Measurements from ENCODE around the gene HDAC4. TPM values are rescaled to one million over a fixed set of nuclear protein-coding genes. Genes with fewer than 3 reads are reported as not detected.

Gene HDAC4
- total RNA-seq, 1 experiment from 2014 or later, result 44.4 TPM

DNA sequence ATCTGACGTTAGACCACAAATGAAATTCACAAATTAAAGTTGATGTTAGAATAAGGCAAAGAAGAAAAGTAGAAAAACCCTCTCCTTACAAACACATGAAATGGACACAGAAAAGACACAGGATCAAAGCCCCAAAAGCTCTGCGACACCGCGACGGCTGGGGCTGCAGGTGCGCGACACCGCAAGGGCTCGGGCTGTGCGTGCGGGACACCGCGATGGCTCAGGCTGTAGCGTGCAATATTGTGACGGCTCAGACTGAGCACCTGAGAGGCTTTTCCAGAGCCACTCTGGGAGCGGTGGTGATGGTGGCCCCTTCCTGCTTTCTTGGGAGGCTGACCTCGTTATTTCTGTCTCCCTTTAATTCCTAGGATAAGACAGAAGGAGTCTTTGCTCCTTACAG is 296.0 kb downstream of the HDAC4 start:
- H3K4me1 Mint-ChIP-seq, result no peaks in the 10 kb centered on the region
- TF ChIP-seq MXD4 (CRISPR knock-in tag; IDR thresholded peaks at IDR 0.05; ENCODE audit: borderline replicate concordance) (no peak), FOXK1 (CRISPR knock-in tag; IDR thresholded peaks at IDR 0.05) (no peak)
- TF ChIP-seq, protein P1, sequence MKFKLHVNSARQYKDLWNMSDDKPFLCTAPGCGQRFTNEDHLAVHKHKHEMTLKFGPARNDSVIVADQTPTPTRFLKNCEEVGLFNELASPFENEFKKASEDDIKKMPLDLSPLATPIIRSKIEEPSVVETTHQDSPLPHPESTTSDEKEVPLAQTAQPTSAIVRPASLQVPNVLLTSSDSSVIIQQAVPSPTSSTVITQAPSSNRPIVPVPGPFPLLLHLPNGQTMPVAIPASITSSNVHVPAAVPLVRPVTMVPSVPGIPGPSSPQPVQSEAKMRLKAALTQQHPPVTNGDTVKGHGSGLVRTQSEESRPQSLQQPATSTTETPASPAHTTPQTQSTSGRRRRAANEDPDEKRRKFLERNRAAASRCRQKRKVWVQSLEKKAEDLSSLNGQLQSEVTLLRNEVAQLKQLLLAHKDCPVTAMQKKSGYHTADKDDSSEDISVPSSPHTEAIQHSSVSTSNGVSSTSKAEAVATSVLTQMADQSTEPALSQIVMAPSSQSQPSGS (CRISPR knock-in tag; IDR thresholded peaks at IDR 0.05; ENCODE audit: borderline replicate concordance, low read depth), result no peak
- TF ChIP-seq, protein P2, sequence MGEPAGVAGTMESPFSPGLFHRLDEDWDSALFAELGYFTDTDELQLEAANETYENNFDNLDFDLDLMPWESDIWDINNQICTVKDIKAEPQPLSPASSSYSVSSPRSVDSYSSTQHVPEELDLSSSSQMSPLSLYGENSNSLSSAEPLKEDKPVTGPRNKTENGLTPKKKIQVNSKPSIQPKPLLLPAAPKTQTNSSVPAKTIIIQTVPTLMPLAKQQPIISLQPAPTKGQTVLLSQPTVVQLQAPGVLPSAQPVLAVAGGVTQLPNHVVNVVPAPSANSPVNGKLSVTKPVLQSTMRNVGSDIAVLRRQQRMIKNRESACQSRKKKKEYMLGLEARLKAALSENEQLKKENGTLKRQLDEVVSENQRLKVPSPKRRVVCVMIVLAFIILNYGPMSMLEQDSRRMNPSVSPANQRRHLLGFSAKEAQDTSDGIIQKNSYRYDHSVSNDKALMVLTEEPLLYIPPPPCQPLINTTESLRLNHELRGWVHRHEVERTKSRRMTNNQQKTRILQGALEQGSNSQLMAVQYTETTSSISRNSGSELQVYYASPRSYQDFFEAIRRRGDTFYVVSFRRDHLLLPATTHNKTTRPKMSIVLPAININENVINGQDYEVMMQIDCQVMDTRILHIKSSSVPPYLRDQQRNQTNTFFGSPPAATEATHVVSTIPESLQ (CRISPR knock-in tag; IDR thresholded peaks at IDR 0.05), result no peak
- CTCF ChIA-PET, result no interaction called here
- no peak for DNase-seq (ENCODE audit: low spot score)
- no peak overlapping the region for H3K27ac Mint-ChIP-seq
- H3K9me3 Mint-ChIP-seq, result no peaks in the 10 kb centered on the region
- H3K27me3 Mint-ChIP-seq (ENCODE audit: low read depth), result no peaks in the 10 kb centered on the region
- POLR2A ChIA-PET, result no interaction called here
- H3K36me3 Mint-ChIP-seq, result peaks cover 9% of the 10 kb centered on the region; the same call in 1 of the 2 replicates
- no peak for ATAC-seq
- H3K4me3 Mint-ChIP-seq, result no peak overlapping the region

DNA sequence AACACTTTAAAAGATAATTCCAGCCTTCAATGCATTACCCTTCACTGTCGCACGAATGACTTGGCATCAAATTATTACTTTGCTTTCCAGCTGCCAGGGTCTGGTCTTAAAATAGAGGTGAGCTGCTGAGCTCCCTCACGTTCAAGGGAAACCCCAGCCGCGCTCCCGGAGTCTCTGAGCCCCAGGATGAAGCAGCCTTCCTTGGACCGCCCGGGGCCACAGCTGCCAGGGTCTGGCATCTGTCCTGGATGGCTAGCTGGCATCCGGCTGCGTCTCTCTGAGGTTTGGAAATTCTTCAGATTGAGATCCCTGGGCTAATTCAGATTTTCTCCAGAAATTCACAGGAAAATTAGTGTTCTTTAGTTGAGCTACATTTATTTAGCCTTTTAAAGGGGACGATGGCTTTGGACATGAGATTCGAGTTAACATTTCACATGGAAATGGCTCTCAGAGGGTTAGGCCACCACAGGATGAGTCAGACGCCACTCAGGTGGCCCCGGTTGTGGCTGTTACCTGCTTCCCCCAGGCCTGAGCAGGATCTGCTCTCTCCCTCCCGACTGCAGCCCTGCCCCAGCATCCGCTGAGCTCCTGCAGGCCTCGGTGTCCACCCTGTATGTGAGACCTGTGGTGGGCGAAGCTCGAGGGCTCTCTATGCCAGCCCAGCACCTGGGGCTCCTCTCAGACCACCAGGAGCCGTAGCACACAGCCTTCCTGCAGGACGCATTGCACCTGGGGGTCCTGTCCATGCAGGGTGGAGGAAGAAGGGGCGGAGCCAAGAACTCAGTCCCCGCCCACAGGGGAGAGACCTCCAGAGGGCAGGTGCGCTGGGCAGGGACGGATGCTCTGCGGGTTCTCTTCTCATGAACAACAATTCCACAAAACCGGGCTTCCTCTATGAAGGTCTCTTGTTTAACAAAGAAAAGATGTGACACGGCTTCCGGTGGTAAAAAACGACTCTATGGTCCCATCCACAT is 297.4 kb downstream of the HDAC4 start:
- H3K4me1 Mint-ChIP-seq, result no peaks in the 10 kb centered on the region
- H3K27ac Mint-ChIP-seq, result no peak overlapping the region
- ATAC-seq (peak; percentile 59), DNase-seq (ENCODE audit: low spot score) (peak; percentile 44)
- H3K27me3 Mint-ChIP-seq (ENCODE audit: low read depth), result no peaks in the 10 kb centered on the region
- H3K4me3 Mint-ChIP-seq, result no peak overlapping the region
- peaks cover 4% of the 10 kb centered on the region; the same call in 1 of the 2 replicates for H3K36me3 Mint-ChIP-seq
- CTCF ChIA-PET, result no interaction called here
- H3K9me3 Mint-ChIP-seq, result no peaks in the 10 kb centered on the region
- POLR2A ChIA-PET, result no interaction called here
- no peak for TF ChIP-seq FOXP1 (CRISPR knock-in tag; IDR thresholded peaks at IDR 0.05; ENCODE audit: borderline replicate concordance)
- no peak for TF ChIP-seq RELA (CRISPR knock-in tag; IDR thresholded peaks at IDR 0.05; ENCODE audit: borderline replicate concordance)
- TF ChIP-seq TEAD1 (CRISPR knock-in tag; IDR thresholded peaks at IDR 0.05), result no peak
- TF ChIP-seq SMAD4 (CRISPR knock-in tag; IDR thresholded peaks at IDR 0.05), result no peak
- no peak for TF ChIP-seq GABPB1 (CRISPR knock-in tag; IDR thresholded peaks at IDR 0.05)
- TF ChIP-seq, protein P3, sequence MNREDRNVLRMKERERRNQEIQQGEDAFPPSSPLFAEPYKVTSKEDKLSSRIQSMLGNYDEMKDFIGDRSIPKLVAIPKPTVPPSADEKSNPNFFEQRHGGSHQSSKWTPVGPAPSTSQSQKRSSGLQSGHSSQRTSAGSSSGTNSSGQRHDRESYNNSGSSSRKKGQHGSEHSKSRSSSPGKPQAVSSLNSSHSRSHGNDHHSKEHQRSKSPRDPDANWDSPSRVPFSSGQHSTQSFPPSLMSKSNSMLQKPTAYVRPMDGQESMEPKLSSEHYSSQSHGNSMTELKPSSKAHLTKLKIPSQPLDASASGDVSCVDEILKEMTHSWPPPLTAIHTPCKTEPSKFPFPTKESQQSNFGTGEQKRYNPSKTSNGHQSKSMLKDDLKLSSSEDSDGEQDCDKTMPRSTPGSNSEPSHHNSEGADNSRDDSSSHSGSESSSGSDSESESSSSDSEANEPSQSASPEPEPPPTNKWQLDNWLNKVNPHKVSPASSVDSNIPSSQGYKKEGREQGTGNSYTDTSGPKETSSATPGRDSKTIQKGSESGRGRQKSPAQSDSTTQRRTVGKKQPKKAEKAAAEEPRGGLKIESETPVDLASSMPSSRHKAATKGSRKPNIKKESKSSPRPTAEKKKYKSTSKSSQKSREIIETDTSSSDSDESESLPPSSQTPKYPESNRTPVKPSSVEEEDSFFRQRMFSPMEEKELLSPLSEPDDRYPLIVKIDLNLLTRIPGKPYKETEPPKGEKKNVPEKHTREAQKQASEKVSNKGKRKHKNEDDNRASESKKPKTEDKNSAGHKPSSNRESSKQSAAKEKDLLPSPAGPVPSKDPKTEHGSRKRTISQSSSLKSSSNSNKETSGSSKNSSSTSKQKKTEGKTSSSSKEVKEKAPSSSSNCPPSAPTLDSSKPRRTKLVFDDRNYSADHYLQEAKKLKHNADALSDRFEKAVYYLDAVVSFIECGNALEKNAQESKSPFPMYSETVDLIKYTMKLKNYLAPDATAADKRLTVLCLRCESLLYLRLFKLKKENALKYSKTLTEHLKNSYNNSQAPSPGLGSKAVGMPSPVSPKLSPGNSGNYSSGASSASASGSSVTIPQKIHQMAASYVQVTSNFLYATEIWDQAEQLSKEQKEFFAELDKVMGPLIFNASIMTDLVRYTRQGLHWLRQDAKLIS (CRISPR knock-in tag; IDR thresholded peaks at IDR 0.05; ENCODE audit: borderline replicate concordance), result no peak
- TF ChIP-seq, protein P4, sequence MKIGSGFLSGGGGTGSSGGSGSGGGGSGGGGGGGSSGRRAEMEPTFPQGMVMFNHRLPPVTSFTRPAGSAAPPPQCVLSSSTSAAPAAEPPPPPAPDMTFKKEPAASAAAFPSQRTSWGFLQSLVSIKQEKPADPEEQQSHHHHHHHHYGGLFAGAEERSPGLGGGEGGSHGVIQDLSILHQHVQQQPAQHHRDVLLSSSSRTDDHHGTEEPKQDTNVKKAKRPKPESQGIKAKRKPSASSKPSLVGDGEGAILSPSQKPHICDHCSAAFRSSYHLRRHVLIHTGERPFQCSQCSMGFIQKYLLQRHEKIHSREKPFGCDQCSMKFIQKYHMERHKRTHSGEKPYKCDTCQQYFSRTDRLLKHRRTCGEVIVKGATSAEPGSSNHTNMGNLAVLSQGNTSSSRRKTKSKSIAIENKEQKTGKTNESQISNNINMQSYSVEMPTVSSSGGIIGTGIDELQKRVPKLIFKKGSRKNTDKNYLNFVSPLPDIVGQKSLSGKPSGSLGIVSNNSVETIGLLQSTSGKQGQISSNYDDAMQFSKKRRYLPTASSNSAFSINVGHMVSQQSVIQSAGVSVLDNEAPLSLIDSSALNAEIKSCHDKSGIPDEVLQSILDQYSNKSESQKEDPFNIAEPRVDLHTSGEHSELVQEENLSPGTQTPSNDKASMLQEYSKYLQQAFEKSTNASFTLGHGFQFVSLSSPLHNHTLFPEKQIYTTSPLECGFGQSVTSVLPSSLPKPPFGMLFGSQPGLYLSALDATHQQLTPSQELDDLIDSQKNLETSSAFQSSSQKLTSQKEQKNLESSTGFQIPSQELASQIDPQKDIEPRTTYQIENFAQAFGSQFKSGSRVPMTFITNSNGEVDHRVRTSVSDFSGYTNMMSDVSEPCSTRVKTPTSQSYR (CRISPR knock-in tag; IDR thresholded peaks at IDR 0.05), result no peak
- no peak for TF ChIP-seq FOXJ3 (CRISPR knock-in tag; IDR thresholded peaks at IDR 0.05; ENCODE audit: borderline replicate concordance)
- no peak for TF ChIP-seq TP53 (CRISPR knock-in tag; IDR thresholded peaks at IDR 0.05)
- no peak for TF ChIP-seq ZNF138 (CRISPR knock-in tag; conservative IDR thresholded peaks at IDR 0.05)
- TF ChIP-seq, protein P5, sequence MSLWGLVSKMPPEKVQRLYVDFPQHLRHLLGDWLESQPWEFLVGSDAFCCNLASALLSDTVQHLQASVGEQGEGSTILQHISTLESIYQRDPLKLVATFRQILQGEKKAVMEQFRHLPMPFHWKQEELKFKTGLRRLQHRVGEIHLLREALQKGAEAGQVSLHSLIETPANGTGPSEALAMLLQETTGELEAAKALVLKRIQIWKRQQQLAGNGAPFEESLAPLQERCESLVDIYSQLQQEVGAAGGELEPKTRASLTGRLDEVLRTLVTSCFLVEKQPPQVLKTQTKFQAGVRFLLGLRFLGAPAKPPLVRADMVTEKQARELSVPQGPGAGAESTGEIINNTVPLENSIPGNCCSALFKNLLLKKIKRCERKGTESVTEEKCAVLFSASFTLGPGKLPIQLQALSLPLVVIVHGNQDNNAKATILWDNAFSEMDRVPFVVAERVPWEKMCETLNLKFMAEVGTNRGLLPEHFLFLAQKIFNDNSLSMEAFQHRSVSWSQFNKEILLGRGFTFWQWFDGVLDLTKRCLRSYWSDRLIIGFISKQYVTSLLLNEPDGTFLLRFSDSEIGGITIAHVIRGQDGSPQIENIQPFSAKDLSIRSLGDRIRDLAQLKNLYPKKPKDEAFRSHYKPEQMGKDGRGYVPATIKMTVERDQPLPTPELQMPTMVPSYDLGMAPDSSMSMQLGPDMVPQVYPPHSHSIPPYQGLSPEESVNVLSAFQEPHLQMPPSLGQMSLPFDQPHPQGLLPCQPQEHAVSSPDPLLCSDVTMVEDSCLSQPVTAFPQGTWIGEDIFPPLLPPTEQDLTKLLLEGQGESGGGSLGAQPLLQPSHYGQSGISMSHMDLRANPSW (CRISPR knock-in tag; conservative IDR thresholded peaks at IDR 0.05; ENCODE audit: low read depth), result no peak
- TF ChIP-seq HMGA2 (CRISPR knock-in tag; IDR thresholded peaks at IDR 0.05), result no peak
- TF ChIP-seq, protein P6, sequence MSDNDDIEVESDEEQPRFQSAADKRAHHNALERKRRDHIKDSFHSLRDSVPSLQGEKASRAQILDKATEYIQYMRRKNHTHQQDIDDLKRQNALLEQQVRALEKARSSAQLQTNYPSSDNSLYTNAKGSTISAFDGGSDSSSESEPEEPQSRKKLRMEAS (CRISPR knock-in tag; IDR thresholded peaks at IDR 0.05), result no peak
- TF ChIP-seq, protein P2 (CRISPR knock-in tag; IDR thresholded peaks at IDR 0.05), result no peak
- TF ChIP-seq RORB (CRISPR knock-in tag; IDR thresholded peaks at IDR 0.05), result no peak

Data from WTC11 (cell line).